Measurements from ENCODE around the gene LOXHD1.

Gene LOXHD1

GRCh38 chr18:46672062-46672970 is 15.3 kb upstream of the LOXHD1 start:
- Histone ChIP-seq H3K9me3 (ENCODE audit: insufficient read depth, low read depth, low read length) (no peaks in the 10 kb centered on the region), H3K36me3 (ENCODE audit: insufficient read depth, low read length) (no peaks in the 10 kb centered on the region), H3K4me3 (ENCODE audit: low read length) (no peak overlapping the region), H3K27ac (ENCODE audit: low read depth, low read length) (no peak overlapping the region), H3K9ac (ENCODE audit: low read depth, low read length) (no peak overlapping the region), H3K27me3 (ENCODE audit: insufficient read depth, low read length) (no peaks in the 10 kb centered on the region), H3K4me1 (ENCODE audit: insufficient read depth, low read length) (no peaks in the 10 kb centered on the region; the same call in 1 of the 2 replicates)
- WGBS: 81% methylated on average over 6 of the region's 6 CpGs

- H3K4me3 ChIP-seq (ENCODE audit: low read length): no peak overlapping the region
- H3K27me3 ChIP-seq (ENCODE audit: insufficient read depth, low read length): no peaks in the 10 kb centered on the region
- 82% methylated on average over 6 of the region's 6 CpGs for WGBS
- H3K9me3 ChIP-seq (ENCODE audit: insufficient read depth, low read depth, low read length): no peaks in the 10 kb centered on the region
- H3K27ac ChIP-seq (ENCODE audit: low read depth, low read length): no peak overlapping the region
- no peaks in the 10 kb centered on the region for H3K36me3 ChIP-seq (ENCODE audit: insufficient read depth, low read length)
- no peak overlapping the region for H3K9ac ChIP-seq (ENCODE audit: low read depth, low read length)
- no peaks in the 10 kb centered on the region for H3K4me1 ChIP-seq (ENCODE audit: insufficient read depth, low read length)
Measured at GRCh38 chr18:46668694-46669093, 11.7 kb upstream of the LOXHD1 start.

- no peaks in the 10 kb centered on the region for H3K4me1 ChIP-seq (ENCODE audit: insufficient read depth, low read length)
- WGBS: 85% methylated on average over 11 of the region's 11 CpGs
Measured at GRCh38 chr18:46668135-46668534, 11.1 kb upstream of the LOXHD1 start.

GRCh38 chr18:46663539-46663938 is 6.5 kb upstream of the LOXHD1 start:
- 92% methylated on average over 1 of the region's 1 CpG for WGBS
- H3K36me3 ChIP-seq (ENCODE audit: insufficient read depth, low read length): no peaks in the 10 kb centered on the region
- H3K27ac ChIP-seq (ENCODE audit: low read depth, low read length): no peak overlapping the region
- H3K9ac ChIP-seq (ENCODE audit: low read depth, low read length): no peak overlapping the region
- 0 out of 2 replicates have a peak, but pooled peaks cover 4% of the 10 kb centered on the region for H3K9me3 ChIP-seq (ENCODE audit: insufficient read depth, low read depth, low read length)
- no peaks in the 10 kb centered on the region for H3K27me3 ChIP-seq (ENCODE audit: insufficient read depth, low read length)
- no peaks in the 10 kb centered on the region for H3K4me1 ChIP-seq (ENCODE audit: insufficient read depth, low read length)
- no peak overlapping the region for H3K4me3 ChIP-seq (ENCODE audit: low read length)

More at GRCh38 chr18:46668135-46668534, 11.1 kb upstream of the LOXHD1 start:
- H3K4me3 ChIP-seq (ENCODE audit: low read length): no peak overlapping the region
- 0 out of 2 replicates have a peak, but pooled peaks cover 4% of the 10 kb centered on the region for H3K9me3 ChIP-seq (ENCODE audit: insufficient read depth, low read depth, low read length)
- H3K36me3 ChIP-seq (ENCODE audit: insufficient read depth, low read length): no peaks in the 10 kb centered on the region
- no peak overlapping the region for H3K9ac ChIP-seq (ENCODE audit: low read depth, low read length)
- no peak overlapping the region for H3K27ac ChIP-seq (ENCODE audit: low read depth, low read length)
- no peaks in the 10 kb centered on the region for H3K27me3 ChIP-seq (ENCODE audit: insufficient read depth, low read length)

- Histone ChIP-seq H3K36me3 (ENCODE audit: insufficient read depth, low read length) (no peaks in the 10 kb centered on the region), H3K9me3 (ENCODE audit: insufficient read depth, low read depth, low read length) (0 out of 2 replicates have a peak, but pooled peaks cover 4% of the 10 kb centered on the region), H3K4me1 (ENCODE audit: insufficient read depth, low read length) (peaks cover 4% of the 10 kb centered on the region; the same call in 1 of the 2 replicates), H3K27ac (ENCODE audit: low read depth, low read length) (no peak overlapping the region), H3K9ac (ENCODE audit: low read depth, low read length) (no peak overlapping the region), H3K27me3 (ENCODE audit: insufficient read depth, low read length) (no peaks in the 10 kb centered on the region), H3K4me3 (ENCODE audit: low read length) (no peak overlapping the region)
- WGBS: 83% methylated on average over 8 of the region's 9 CpGs
Measured at GRCh38 chr18:46660957-46661749, 4.1 kb upstream of the LOXHD1 start.

- Histone ChIP-seq H3K27ac (ENCODE audit: low read depth, low read length) (no peak overlapping the region), H3K4me1 (ENCODE audit: insufficient read depth, low read length) (peaks cover 4% of the 10 kb centered on the region; the same call in 1 of the 2 replicates), H3K36me3 (ENCODE audit: insufficient read depth, low read length) (no peaks in the 10 kb centered on the region), H3K9me3 (ENCODE audit: insufficient read depth, low read depth, low read length) (0 out of 2 replicates have a peak, but pooled peaks cover 4% of the 10 kb centered on the region), H3K27me3 (ENCODE audit: insufficient read depth, low read length) (no peaks in the 10 kb centered on the region), H3K9ac (ENCODE audit: low read depth, low read length) (no peak overlapping the region), H3K4me3 (ENCODE audit: low read length) (no peak overlapping the region)
- WGBS: 93% methylated on average over 3 of the region's 3 CpGs
Measured at GRCh38 chr18:46659484-46659883, 2.5 kb upstream of the LOXHD1 start.

GRCh38 chr18:46656326-46657114 is 500 bp downstream of the LOXHD1 start:
- no peaks in the 10 kb centered on the region for H3K27me3 ChIP-seq (ENCODE audit: insufficient read depth, low read length)
- WGBS: 90% methylated on average over 27 of the region's 27 CpGs
- H3K4me3 ChIP-seq (ENCODE audit: low read length): no peak overlapping the region
- no peak overlapping the region for H3K9ac ChIP-seq (ENCODE audit: low read depth, low read length)
- H3K36me3 ChIP-seq (ENCODE audit: insufficient read depth, low read length): no peaks in the 10 kb centered on the region
- no peaks in the 10 kb centered on the region for H3K9me3 ChIP-seq (ENCODE audit: insufficient read depth, low read depth, low read length)
- H3K27ac ChIP-seq (ENCODE audit: low read depth, low read length): no peak overlapping the region
- H3K4me1 ChIP-seq (ENCODE audit: insufficient read depth, low read length): peaks cover 4% of the 10 kb centered on the region; the same call in 1 of the 2 replicates

- no peaks in the 10 kb centered on the region for H3K36me3 ChIP-seq (ENCODE audit: insufficient read depth, low read length)
- H3K27ac ChIP-seq (ENCODE audit: low read depth, low read length): no peak overlapping the region
- no peaks in the 10 kb centered on the region for H3K9me3 ChIP-seq (ENCODE audit: insufficient read depth, low read depth, low read length)
- no peaks in the 10 kb centered on the region for H3K27me3 ChIP-seq (ENCODE audit: insufficient read depth, low read length)
- peaks cover under 1% of the 10 kb centered on the region; the same call in 1 of the 2 replicates for H3K4me1 ChIP-seq (ENCODE audit: insufficient read depth, low read length)
- H3K9ac ChIP-seq (ENCODE audit: low read depth, low read length): no peak overlapping the region
- H3K4me3 ChIP-seq (ENCODE audit: low read length): no peak overlapping the region
Measured at GRCh38 chr18:46652372-46652771, 4.6 kb downstream of the LOXHD1 start.

- H3K4me3 ChIP-seq (ENCODE audit: low read length): no peak overlapping the region
- H3K36me3 ChIP-seq (ENCODE audit: insufficient read depth, low read length): no peaks in the 10 kb centered on the region
- H3K27me3 ChIP-seq (ENCODE audit: insufficient read depth, low read length): no peaks in the 10 kb centered on the region
- no peaks in the 10 kb centered on the region for H3K4me1 ChIP-seq (ENCODE audit: insufficient read depth, low read length)
- no peak overlapping the region for H3K27ac ChIP-seq (ENCODE audit: low read depth, low read length)
- WGBS: 87% methylated on average over 4 of the region's 4 CpGs
- H3K9me3 ChIP-seq (ENCODE audit: insufficient read depth, low read depth, low read length): no peaks in the 10 kb centered on the region
- no peak overlapping the region for H3K9ac ChIP-seq (ENCODE audit: low read depth, low read length)
Measured at GRCh38 chr18:46650681-46651080, 6.3 kb downstream of the LOXHD1 start.

GRCh38 chr18:46649071-46649862 is 7.8 kb downstream of the LOXHD1 start:
- H3K4me1 ChIP-seq (ENCODE audit: insufficient read depth, low read length): no peaks in the 10 kb centered on the region
- H3K27ac ChIP-seq (ENCODE audit: low read depth, low read length): no peak overlapping the region
- no peaks in the 10 kb centered on the region for H3K27me3 ChIP-seq (ENCODE audit: insufficient read depth, low read length)
- 91% methylated on average over 12 of the region's 12 CpGs for WGBS
- H3K4me3 ChIP-seq (ENCODE audit: low read length): no peak overlapping the region
- no peaks in the 10 kb centered on the region for H3K36me3 ChIP-seq (ENCODE audit: insufficient read depth, low read length)
- no peak overlapping the region for H3K9ac ChIP-seq (ENCODE audit: low read depth, low read length)
- no peaks in the 10 kb centered on the region for H3K9me3 ChIP-seq (ENCODE audit: insufficient read depth, low read depth, low read length)

All from HUES64 (cell line).